ENCODE results near the gene ARSK.

- TF ChIP-seq CTCF (conservative IDR thresholded peaks at IDR 0.05; ENCODE audit: low read depth, low read length) (no peak), POLR2A (IDR thresholded peaks at IDR 0.05; ENCODE audit: low read depth, low read length) (no peak), MXI1 (IDR thresholded peaks at IDR 0.05; ENCODE audit: borderline replicate concordance, low read depth, low read length) (no peak), RCOR1 (IDR thresholded peaks at IDR 0.05; ENCODE audit: insufficient replicate concordance, low read length) (no peak), BHLHE40 (IDR thresholded peaks at IDR 0.05; ENCODE audit: low read depth, low read length) (no peak)
Measured at GRCh38 chr5:95518417-95518816, 36.5 kb upstream of the ARSK start.
